Stimulated activated CD4-positive, alpha-beta T cell treated with anti-CD3 and anti-CD28 coated beads, Interleukin-12 subunit alpha, Interleukin-12 subunit beta, amount 100 ng/mL, for 4 hours (primary cell): ENCODE measurements around the gene HSD17B7.
A peak's percentile ranks its signal among the peaks of the same experiment; 100 is the strongest.
"Not testable (repeated sequence)": the region's sequence is repeated elsewhere in the genome, so short reads cannot be mapped to it uniquely, and the experiment has no call there.

Source experiments
- DNase-seq: peaks from one replicate; pipeline ENCODE4 v3.0.0-alpha.2; 2020

HSD17B7 gene

GRCh38 chr1:162812357-162812756 lies 21.9 kb downstream of the HSD17B7 start:
- not testable (repeated sequence) for DNase-seq

- not testable (repeated sequence) for DNase-seq
These were observed 27.6 kb downstream of the HSD17B7 start for GRCh38 chr1:162818136-162818535.

DNA sequence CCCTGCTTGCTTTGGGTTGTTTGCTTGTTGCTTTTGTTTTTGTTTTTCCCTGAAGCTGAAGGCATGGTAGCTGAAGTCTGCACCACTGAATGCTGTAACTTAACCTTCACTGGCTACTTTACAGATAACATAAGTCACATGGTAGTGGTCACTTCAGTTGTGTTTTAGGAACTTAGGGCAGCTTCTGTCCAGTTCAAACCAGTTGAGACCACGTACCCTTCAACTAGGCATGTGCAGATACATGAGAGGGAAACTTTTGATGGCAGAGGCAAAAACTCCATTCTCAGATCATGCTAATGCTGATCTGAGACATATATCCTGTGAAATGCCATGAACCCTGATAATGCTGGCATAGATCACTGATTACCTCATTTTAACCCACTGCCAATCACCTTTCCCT lies 28.2 kb downstream of the HSD17B7 start:
- not testable (repeated sequence) for DNase-seq

DNA sequence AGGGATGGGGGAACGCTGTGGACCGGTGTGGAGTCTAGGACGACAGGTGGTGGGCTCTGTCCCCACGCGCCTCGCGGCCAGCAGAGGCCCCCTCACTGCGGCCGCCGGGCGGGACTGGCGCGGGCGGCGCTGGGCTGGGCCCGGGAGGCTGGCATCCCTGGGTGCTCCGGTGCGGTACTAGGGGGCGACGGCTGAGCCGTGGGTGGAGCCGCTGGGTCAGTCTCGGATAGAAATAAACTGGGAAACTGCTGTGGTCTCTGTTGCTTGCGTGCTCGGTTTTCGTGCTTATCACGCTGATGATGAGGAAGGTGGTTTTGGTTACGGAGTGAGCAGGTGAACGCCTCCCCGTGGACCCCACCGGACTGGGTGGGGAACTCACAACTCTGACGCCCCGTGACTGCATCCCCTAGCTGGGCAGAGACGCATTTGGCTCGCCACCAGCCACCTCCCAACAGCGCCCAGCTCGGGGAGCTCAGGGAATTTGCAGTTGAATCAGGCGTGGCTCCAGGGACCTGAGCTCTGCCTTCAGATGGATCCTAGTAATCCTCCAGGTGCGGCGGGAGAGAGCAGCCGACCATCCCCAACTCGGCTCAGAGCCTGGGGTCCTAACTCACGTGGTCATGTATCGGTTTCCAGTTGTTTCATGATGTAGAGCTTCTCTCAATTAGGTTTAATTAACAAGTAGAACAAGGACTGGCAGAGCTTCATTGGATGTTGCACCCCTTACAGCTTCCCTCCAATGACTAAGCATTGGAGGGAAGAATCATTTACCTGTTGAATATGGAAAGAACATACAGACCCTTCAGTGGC lies 32.1 kb downstream of the HSD17B7 start:
- DNase-seq: no peak

DNA sequence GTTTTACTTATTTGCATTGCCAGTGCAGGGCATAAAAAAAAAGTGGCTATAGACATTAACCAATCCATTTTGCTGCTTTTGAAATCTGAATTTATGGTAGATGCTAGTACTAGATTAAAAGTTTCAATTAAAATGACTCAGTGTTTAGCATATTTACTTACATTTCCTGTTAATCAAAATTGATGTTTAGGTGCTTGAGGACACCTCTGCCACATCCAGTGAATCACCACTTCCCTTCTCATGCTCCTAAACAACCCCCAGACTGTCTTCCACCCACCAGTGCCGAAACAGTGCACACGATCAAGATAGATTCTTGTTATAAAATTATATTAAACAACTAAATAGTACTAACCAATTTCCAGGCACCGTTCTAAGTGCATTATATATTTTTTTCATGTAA lies 32.7 kb downstream of the HSD17B7 start:
- no peak for DNase-seq

DNA sequence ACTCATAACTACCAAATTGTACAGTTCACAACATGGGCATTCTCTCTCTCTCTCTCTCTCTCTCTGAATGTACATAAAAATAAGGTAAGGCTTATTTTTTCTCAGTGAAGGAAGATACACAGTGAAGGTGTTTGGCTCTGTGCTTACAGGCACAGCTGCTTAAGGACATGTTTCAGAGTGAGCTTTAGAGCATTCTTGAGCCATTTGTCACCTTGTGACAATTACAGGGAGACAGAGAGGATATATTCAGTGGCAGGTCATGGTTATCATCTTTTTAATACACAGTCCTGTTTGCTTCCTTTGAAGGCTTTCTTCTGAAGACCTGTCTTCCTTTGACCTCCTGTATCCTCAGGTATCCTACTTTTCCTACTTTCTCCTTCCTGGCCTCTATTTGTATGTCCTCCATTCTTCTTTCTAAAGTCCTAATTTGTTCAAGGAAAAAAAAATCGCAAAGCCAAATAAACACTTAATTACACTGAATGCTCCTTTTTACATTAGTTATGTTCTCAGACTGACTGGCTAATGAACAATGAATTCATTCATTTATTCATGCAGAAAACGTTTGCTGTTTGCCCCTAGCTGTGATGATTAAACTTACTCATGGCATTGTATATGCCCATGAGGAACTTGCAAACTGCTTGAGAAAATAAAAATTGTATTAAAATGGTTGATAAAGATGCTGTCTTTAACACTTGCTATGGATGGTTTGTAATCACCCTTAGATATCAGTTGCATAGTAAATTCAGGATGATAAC lies 33.4 kb downstream of the HSD17B7 start:
- DNase-seq: no peak

DNA sequence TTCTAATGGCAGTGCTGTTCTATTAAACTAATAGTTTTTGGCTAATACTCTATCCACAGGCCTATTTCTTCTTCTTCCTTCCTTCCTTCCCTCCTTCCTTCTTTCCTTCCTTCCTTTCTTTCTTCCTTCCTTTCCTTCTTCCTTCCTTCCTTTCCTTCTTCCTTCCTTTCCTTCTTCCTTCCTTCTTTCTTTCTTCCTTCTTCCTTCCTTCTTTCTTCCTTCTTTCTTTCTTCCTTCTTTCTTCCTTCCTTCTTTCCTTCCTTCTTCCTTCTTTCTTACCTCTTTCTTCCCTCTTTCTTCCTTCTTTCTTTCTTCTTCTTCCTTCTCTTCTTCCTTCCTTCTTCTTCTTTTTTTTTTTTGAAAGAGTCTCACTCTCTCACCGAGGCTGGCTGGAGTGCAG lies 38.8 kb downstream of the HSD17B7 start:
- DNase-seq: no peak

DNA sequence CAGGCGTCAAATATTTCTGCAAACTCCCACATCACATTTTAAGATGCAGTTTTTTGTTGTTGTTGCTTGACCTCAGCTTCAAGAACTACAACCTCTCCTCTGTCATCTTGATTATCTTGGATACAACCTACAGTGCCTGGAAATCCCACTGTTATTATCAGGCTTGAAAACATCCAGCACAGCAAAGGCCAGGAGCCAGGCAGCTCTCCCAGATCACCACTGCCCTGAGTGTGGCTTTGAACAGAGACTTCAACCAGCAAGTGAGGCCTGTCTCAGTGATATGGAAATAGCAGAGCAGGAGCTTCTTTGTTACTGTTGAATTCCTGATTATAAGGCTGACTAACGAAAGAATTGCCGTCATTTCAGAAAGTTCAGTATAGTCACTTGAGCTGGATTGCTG lies 42.0 kb downstream of the HSD17B7 start:
- DNase-seq: no peak

DNA sequence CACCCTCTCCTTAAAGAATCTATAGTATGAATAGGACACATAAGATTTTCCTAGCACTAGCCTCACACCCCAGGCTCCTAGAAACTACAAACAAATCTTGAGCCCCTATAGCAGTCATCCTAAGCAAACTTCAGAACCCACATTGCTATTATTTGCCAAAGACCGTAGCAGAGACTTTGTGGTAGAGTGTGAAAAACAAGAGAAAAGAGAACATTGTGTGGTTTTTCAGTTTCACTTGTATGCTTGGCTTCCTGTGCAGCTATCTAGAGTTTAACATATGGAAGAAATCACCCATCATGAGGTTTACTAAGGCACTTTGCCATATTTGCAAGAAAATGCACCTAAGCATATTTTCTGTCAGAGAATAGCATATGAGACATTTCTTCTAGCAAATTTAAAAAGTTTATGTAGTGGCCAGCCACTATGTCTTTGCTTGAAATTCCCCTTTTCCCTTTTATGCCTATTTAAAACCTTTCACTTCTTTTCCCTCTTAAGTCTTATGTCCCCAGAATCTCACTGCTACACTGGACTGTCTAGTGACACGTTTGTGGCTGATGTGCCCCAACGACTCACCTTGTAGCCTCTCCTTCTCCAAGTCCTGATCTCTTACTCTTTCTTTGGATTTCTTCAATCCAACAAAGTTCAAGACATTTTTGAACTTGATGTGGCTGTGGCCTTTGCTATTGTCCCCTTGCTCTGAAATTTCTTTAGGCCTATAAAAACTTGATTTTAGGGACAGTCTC lies 44.8 kb downstream of the HSD17B7 start:
- no peak for DNase-seq

DNA sequence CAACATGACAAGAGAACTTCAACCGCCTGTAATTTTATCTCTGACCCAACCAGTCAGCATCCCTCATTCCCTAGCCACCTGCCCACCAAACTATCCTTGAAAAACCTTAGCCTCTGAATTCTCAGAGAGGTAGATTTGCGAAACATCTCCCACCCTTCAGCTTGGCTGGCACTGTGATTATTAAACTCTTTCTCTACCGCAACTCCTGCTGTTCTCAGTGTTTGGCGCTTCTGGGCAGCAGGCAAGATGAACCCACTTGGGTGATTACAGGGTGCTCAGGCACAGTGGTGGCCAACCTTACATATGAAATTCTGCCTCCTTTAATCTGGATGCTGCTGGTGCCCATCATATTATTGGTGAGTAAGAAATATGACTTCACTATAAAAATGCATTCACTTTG lies 48.4 kb downstream of the HSD17B7 start:
- DNase-seq: no peak

- DNase-seq: no peak
These were observed 49.8 kb downstream of the HSD17B7 start for GRCh38 chr1:162840250-162840839.

- DNase-seq: no peak
These were observed 53.7 kb downstream of the HSD17B7 start for GRCh38 chr1:162844153-162844552.

DNA sequence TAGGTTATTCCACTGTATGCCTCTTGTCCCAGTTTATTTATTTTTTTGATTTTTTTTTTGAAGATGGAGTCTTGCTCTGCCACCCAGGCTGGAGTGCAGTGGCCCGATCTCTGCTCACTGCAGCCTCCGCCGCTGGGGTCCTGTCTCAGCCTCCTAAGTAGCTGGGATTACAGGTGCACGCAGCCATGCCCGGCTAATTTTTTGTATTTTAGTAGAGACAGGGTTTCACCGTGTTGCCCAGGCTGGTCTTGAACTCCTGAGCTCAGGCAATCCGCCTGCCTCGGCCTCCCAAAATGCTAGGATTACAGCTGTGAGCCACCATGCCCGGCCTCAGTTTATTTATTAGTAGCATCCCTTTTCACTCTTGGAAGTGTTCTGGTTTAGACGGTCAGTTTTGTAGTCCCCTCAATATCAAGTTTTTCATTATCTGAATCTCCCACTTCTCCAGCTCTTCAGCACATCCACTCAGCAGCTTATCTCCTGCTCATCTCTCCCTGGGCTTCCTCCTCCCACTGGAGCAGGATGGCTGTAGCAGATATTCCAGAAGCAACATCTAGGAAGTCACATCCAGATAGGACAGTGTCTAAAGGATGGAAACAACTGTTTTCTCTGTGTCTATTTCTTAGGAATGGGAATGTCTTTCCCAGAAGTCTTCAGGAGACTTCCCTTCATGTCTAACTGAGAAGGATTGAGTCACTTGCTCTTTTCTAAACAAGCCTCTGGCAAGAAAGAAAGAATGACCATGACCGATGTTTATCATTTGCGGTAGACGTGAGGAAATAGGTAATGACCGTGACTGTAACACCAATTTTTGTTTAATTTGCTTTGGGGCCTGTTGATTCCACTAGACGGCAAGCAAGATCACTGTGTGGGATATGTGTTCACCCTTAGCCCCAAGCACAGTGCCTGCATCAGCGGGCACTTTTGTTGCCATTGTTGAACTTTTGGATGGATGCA lies 56.0 kb downstream of the HSD17B7 start:
- no peak for DNase-seq

GRCh38 chr1:162847839-162848453 lies 57.4 kb downstream of the HSD17B7 start:
- DNase-seq: peak; percentile 83

DNA sequence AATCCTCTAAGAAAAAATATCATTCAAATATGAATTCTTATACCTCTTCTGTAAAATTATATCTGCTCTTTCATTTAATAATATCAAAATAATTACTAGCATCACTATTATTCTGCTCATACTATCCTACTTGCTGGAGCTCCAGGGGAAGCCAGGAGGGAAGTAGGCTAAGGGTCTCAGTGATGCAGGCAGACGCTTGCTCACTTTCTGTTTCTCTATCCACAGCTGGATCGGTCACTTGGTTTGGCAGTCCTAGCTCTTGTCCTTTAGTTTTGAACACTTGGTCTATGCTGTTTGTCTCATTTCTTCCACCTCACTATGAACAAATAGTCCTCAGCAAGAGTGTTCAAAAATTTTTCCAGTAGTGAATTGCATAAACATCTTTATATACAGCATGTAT lies 59.2 kb downstream of the HSD17B7 start:
- DNase-seq: no peak

DNA sequence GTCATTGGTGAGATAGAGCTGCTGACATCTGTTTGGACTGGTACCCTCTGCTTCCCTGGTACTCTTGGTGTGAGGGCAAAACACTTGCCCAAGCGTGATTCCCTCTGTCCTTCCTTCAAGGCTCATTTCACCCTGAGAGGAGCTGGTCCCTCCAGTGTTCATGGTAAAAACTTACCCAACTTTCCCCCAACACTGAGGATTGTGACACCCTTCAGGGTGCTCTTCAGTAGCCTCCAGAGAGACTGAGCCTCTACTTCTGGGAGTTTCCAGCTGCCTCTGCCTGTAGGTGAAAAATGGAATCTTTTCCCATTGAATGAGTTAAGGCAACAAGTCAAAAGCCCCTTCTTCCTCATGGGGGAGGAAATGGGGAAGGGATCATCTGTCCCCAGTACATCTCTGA lies 60.8 kb downstream of the HSD17B7 start:
- DNase-seq: no peak

- peak; percentile 28 for DNase-seq
These were observed 63.9 kb downstream of the HSD17B7 start for GRCh38 chr1:162854245-162854882.

- no peak for DNase-seq
These were observed 65.1 kb downstream of the HSD17B7 start for GRCh38 chr1:162855461-162856150.

GRCh38 chr1:162856260-162856659 lies 65.8 kb downstream of the HSD17B7 start:
- DNase-seq: no peak

DNA sequence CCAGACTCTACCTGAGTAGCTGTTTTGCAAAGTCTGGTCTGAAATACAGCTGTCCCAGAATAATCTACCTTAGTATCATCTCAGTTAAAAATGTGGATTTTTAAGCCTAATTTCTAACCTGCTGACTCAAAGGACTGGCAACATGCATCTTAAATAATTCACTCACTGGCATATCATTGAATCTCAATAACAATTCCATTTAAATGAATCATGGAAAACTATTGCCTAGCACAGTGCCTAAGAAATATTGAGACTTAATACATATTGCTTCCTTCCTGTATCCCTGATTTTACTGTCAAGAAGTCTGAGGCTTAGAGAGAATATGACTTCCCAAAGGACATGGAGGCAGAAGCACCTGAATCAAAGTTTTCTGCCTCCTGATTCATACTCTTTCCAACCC lies 67.3 kb downstream of the HSD17B7 start:
- no peak for DNase-seq
